SU-DHL-6 (cell line): ENCODE results near the gene EEF1A2.

Source experiments
- H2AFZ ChIP-seq: fragments of 200-600 bp; sonication (generic); 2 replicates; pipeline ENCODE4 v1.6.1; 2014; ENCODE audit warnings: low read depth, mild to moderate bottlenecking, moderate library complexity, mixed read lengths, antibody characterized with exemption, low read length; ENCODE audit not compliant: severe bottlenecking
- H3F3A ChIP-seq: fragments of 200-600 bp; shearing (Covaris generic); 2 replicates; pipeline ENCODE4 v1.6.0; 2016; ENCODE audit warnings: antibody characterized with exemption, mild to moderate bottlenecking; ENCODE audit not compliant: insufficient read depth
- H3K27ac ChIP-seq: fragments of 200-600 bp; sonication (generic); 2 replicates; pipeline ENCODE4 v1.5.1; 2016; ENCODE audit warnings: low read depth, mild to moderate bottlenecking, low read length, moderate library complexity, mixed read lengths
- H3K27me3 ChIP-seq: fragments of 200-600 bp; sonication (generic), shearing (Covaris generic); 2 replicates; pipeline ENCODE4 v1.6.0; 2014; ENCODE audit warnings: mild to moderate bottlenecking, low read length
- H3K36me3 ChIP-seq: fragments of 200-600 bp; sonication (generic); 2 replicates; pipeline ENCODE4 v1.6.1; 2014; ENCODE audit warnings: mild to moderate bottlenecking, low read length, mixed read lengths
- H3K4me2 ChIP-seq: fragments of 300-600, 200-600 bp; shearing (Covaris generic), sonication (generic); 2 replicates; pipeline ENCODE4 v1.6.0; 2014; ENCODE audit warnings: low read length, low read depth, mild to moderate bottlenecking; ENCODE audit not compliant: poor library complexity, severe bottlenecking
- H3K4me3 ChIP-seq: fragments of 200-600 bp; sonication (generic); 2 replicates; pipeline ENCODE4 v1.5.1; 2014; ENCODE audit warnings: antibody characterized with exemption, low read length, mild to moderate bottlenecking, mixed read lengths; ENCODE audit not compliant: insufficient read depth, poor library complexity, severe bottlenecking
- H3K79me2 ChIP-seq: fragments of 200-600 bp; sonication (generic); 2 replicates; pipeline ENCODE4 v1.6.1; 2014; ENCODE audit warnings: mild to moderate bottlenecking, low read length, moderate library complexity; ENCODE audit not compliant: insufficient read depth
- H3K9ac ChIP-seq: fragments of 200-600 bp; sonication (generic); 2 replicates; pipeline ENCODE4 v1.7.0; 2014; ENCODE audit warnings: mild to moderate bottlenecking, low read length
- H3K9me2 ChIP-seq: fragments of 200-600 bp; sonication (generic); replicated peaks from 2 replicates; pipeline ENCODE4 v1.6.1; 2014; ENCODE audit warnings: low read length; ENCODE audit not compliant: insufficient read depth
- H3K9me3 ChIP-seq: fragments of 200-600 bp; sonication (generic); 2 replicates; pipeline ENCODE4 v1.6.1; 2014; ENCODE audit warnings: low read length, mixed read lengths; ENCODE audit not compliant: insufficient read depth
- H4K20me1 ChIP-seq: fragments of 200-600 bp; sonication (generic); 2 replicates; pipeline ENCODE4 v1.6.1; 2014; ENCODE audit warnings: low read depth, mild to moderate bottlenecking, antibody characterized with exemption, low read length, moderate library complexity, mixed read lengths
- EZH2phosphoT487 ChIP-seq: fragments of 200-600 bp; sonication (generic), shearing (Covaris generic); conservative IDR thresholded peaks from 2 replicates; pipeline ENCODE4 v1.6.1; 2018; ENCODE audit warnings: mild to moderate bottlenecking, antibody characterized with exemption, low read length, moderate library complexity, mixed read lengths
- TF ChIP-seq, protein P1 (sequence below): fragments of 200-600 bp; sonication (generic); IDR thresholded peaks from one replicate; pipeline ENCODE4 v1.5.1; 2017; ENCODE audit warnings: antibody characterized with exemption, mild to moderate bottlenecking, low read length, moderate library complexity; ENCODE audit not compliant: insufficient read depth, poor library complexity, severe bottlenecking

EEF1A2 gene

DNA sequence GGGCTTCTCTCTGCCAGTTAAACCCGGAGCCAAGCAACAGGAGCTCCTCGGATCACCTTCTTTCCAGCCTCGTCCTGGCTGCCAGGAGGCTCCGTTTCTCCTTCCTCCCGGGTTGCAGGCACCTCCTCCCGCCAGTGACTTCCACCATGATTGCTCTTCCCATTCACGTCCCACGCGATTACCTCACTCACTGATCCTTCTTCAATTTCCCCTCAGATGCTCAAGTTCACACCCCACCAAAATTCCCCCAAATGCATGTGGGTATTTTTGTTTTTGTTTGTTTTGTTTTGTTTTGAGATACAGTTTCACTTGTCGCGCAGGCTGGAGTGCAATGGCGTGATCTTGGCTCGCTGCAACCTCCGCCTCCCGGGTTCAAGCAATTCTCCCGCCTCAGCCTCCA lies 51.6 kb downstream of the EEF1A2 start:
- no peaks in the 10 kb centered on the region for H3K36me3 ChIP-seq
- H3F3A ChIP-seq = no peaks in the 10 kb centered on the region
- no peak overlapping the region for H3K27ac ChIP-seq
- TF ChIP-seq, protein P1, sequence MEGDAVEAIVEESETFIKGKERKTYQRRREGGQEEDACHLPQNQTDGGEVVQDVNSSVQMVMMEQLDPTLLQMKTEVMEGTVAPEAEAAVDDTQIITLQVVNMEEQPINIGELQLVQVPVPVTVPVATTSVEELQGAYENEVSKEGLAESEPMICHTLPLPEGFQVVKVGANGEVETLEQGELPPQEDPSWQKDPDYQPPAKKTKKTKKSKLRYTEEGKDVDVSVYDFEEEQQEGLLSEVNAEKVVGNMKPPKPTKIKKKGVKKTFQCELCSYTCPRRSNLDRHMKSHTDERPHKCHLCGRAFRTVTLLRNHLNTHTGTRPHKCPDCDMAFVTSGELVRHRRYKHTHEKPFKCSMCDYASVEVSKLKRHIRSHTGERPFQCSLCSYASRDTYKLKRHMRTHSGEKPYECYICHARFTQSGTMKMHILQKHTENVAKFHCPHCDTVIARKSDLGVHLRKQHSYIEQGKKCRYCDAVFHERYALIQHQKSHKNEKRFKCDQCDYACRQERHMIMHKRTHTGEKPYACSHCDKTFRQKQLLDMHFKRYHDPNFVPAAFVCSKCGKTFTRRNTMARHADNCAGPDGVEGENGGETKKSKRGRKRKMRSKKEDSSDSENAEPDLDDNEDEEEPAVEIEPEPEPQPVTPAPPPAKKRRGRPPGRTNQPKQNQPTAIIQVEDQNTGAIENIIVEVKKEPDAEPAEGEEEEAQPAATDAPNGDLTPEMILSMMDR = no peak
- no peak overlapping the region for H3K4me3 ChIP-seq
- H3K27me3 ChIP-seq = no peaks in the 10 kb centered on the region
- no peaks in the 10 kb centered on the region for H4K20me1 ChIP-seq
- no peaks in the 10 kb centered on the region for H3K9me3 ChIP-seq
- H3K79me2 ChIP-seq = no peaks in the 10 kb centered on the region
- H3K9ac ChIP-seq = no peak overlapping the region
- H3K4me2 ChIP-seq = no peak overlapping the region
- no peaks in the 10 kb centered on the region for H3K9me2 ChIP-seq
- no peak overlapping the region for H2AFZ ChIP-seq

DNA sequence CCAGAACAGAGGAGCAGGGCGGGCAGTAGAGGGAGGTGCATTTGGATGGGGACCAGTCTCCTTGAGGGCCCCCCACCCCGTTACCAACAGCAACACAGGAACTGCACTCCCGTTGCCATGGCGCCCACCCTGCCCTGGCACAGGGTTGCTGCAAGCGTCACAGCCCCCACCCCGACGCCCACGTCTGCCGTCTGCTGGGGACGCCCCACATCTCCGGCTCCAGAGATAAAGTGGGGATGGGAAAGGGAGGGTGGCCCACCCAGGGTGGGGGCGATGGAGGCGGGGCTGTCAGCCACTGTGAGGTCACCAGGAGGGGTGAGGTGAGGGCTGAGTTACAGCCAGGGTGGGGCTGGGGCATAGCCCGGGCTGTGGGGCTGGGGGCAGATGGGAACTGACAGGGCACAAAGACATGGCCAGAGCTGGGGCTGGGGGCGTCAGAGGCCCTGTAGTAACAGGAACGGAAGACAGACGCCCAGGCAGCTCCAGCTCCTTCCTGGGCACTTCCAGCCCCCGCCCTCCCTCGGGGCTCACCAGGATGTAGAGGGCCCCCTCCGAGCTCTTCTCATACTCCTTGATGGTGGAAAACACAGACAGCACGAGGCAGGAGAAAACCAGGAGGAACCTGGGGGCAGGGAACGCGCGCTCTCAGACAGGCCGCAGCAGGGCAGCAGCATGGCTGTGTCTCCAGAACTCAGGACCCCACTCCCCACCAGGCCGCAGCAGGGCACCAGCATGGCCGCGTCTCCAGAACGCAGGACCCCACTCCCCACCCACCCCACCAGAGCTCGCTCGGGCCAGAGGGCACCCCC lies 52.5 kb downstream of the EEF1A2 start:
- TF ChIP-seq, protein P1 = no peak
- no peak for TF ChIP-seq EZH2phosphoT487

DNA sequence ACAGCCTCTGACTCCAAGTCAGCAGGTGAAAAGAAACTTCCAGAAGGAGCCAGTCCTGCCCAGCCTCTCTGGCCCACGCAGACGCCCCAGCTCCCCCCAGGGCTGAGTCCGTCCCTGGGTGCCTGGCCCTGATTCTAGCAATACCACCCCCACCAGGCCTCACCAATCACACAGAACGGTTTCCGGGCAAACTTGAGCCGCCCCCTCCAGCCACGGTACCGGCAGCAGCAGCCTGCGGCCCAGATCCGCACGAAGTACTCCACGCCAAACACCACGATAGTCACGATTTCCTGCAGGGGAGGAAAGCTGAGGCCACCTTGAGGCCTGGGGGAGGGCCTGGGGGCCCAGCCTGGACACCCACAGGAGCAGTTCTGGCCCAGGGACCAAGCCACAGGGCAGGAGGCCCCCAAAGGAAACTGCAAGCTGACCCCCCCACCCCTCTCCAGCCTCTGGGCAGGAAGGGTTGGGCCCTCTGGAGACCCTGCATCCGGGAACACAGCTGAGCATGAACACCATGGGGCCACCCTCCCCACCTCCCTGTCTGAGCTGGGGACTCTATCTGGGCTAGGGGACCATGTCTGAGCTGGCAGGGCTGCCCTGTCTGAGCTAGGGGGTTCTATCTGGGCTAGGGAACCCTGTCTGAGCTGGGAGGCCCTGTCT lies 53.7 kb downstream of the EEF1A2 start:
- H3K4me3 ChIP-seq = no peak overlapping the region
- H2AFZ ChIP-seq = no peak overlapping the region
- TF ChIP-seq, protein P1 = no peak
- TF ChIP-seq EZH2phosphoT487 = no peak
- H3K9me3 ChIP-seq = no peaks in the 10 kb centered on the region
- H4K20me1 ChIP-seq = no peaks in the 10 kb centered on the region
- H3K9me2 ChIP-seq = no peaks in the 10 kb centered on the region
- H3K36me3 ChIP-seq = no peaks in the 10 kb centered on the region
- H3K27me3 ChIP-seq = no peaks in the 10 kb centered on the region
- no peaks in the 10 kb centered on the region for H3K79me2 ChIP-seq
- no peak overlapping the region for H3K4me2 ChIP-seq
- no peak overlapping the region for H3K27ac ChIP-seq
- H3K9ac ChIP-seq = no peak overlapping the region
- H3F3A ChIP-seq = no peaks in the 10 kb centered on the region

More for the DNA sequence above, 52.5 kb downstream of the EEF1A2 start:
- Histone ChIP-seq H3K36me3 (no peaks in the 10 kb centered on the region), H3K79me2 (no peaks in the 10 kb centered on the region), H3K9ac (no peak overlapping the region), H3K27me3 (no peaks in the 10 kb centered on the region), H3K4me2 (no peak overlapping the region), H3K4me3 (no peak overlapping the region), H3F3A (no peaks in the 10 kb centered on the region), H3K27ac (no peak overlapping the region), H2AFZ (no peak overlapping the region), H3K9me3 (no peaks in the 10 kb centered on the region), H4K20me1 (no peaks in the 10 kb centered on the region), H3K9me2 (no peaks in the 10 kb centered on the region)
